Fibroblast of the conjunctiva (primary cell): ENCODE measurements around the gene TBX10.
"Not testable (repeated sequence)": the region's sequence is repeated elsewhere in the genome, so short reads cannot be mapped to it uniquely, and the experiment has no call there.

Source experiments
- DNase-seq: peaks from one replicate; pipeline ENCODE4 v3.0.0-alpha.2; 2010; ENCODE audit warnings: low read depth

TBX10 gene

GRCh38 chr11:67645521-67646461 is 6.2 kb upstream of the TBX10 start:
- no peak for DNase-seq

DNA sequence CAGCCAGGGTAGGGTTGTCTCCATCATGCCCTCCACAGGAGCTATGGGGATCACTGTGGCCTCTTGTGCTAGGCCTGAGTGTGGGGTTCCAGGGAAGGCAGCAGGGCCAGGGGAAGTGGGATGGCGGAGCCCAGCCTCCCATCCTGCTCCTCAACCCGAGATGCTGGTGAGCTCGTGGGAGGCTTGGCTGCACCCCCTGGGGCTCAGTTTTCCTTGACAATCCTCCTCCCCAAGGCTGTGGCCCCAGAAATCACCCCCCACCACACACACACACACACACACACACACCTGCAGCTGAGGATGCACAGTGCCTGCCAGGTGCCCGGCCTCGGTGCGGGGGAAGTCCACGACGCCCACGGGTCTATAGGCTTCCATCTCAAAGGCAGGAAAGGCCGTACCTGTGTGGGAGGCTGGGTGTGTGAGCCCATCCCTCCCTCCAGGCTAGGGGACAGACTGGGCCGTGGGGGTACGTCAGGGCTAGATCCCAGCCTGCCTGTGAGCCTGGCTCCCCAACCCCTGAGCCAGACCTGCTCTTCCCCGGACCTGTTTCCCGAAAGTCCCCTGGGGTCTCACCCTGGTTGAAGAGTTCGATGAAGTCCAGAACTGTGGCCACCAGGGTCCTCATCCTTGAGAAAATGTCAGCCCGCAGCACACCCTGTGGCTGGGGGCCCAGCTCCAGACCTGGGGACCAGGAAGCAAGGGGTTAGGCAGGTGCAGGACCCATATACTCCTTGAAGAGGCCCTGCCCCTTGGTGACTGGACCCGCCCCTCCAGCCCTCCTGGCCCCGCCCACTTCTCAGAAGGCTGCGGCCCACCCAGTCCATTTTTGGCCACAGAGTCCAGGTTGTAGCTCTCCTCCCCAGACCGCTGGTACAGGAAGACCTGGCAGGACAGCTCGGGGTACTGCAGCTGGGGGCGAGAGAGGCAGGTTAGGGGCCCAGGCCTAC is 5.2 kb upstream of the TBX10 start:
- DNase-seq: no peak

DNA sequence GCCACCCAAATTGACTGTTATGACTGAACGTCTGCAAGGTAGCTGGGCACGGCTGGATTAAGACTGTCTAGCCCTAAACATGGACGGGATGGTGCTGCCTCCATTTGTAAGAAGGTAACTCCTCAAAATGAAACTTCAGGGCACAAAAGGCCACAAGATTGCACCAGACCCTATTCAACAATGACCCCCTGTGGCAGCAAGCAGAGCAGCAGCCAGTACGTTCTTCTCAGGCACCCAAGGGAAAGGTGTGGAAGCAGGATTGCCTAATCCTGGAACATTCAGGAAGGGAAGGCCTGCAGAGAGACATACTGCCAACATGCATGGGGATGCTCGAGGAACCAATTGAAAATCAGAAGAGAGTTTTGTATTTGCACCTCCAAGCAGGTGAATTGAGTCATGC is 4.5 kb upstream of the TBX10 start:
- DNase-seq: no peak

DNA sequence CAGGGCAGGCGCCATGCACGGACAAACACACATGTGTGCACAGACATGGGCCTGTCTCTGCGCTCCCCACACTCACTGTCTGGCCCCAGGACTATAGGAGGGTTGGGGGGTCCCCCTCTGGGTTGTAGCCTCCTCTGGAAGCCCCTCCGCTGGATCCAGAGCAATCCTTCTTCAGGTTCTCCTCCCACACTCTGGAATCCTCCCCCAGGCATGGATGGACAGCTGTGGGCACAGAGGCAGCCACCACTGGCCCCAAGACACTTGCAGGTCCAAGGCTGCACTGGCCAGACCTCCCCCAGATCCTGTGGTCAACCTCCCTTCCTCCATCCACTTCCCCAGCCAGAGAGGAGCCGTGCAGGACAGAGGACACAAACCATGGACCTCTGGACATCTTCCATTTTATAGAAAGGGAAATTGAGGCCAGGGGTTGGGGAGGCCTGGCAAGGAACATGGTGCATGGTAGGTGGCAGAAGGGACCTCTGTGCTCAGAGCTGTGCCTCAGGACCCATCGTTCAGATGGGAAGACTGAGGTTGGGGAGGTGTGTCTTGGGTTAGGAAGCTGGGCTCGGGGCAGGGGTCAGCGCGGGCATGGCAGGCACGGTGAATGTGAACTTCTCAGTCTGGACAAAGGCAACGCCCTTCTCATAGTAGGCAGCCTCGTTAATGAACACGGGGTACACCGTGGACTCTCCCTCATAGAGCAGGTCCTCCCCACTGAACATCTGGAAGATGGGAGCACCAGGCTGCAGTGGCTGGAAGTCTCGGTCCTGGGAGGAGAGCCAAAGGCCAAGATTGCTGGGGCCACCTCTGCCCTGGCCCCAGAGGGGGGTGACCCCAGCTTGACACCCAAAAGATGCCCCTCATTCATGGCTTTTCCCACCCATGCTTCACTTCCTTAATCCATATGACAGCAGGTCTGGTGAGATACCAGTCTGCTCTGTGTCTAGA is 2.9 kb upstream of the TBX10 start:
- DNase-seq: no peak

DNA sequence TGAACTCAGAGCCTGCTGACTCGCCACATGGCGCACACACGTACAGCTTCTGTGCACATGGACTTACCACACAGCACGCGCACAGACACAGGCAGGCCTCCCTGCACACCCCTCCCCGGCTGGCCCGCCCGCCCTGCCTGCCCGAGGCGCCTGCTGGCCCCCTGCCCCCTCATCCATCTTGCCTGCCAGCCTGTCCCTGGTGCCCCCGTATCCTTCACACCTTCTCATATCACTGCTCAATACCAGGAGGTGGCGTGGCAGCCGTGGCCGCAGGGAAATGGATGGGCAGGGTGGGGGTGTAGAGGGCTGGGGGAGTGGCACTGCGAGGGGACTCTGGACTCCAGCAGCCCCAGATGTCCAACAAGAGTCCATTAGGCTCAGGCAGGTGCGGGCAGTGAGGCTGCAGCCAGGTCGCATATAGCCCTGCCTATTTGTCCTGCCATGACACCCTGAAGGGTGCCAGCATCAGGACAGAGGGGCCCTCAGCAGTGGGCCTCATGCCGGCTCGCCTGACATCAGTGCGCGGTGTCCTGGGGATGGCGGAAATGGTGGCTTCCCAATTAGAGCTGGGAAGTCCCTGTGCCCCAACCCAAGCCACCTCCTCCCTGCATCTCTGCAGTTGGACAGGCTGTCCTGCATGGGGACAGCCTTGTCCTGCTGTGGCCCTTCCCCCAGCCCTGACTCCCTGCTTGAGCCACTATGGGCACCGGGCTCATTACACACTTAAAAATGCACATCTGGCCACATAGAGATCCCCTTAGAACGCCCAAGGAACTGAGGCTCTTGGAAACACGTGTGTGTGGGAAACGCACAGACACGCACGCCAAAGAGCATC is 2.0 kb upstream of the TBX10 start:
- no peak for DNase-seq

- no peak for DNase-seq
These were observed 1.3 kb upstream of the TBX10 start for GRCh38 chr11:67640758-67641337.

- DNase-seq: no peak
These were observed 626 bp upstream of the TBX10 start for GRCh38 chr11:67640021-67640757.

DNA sequence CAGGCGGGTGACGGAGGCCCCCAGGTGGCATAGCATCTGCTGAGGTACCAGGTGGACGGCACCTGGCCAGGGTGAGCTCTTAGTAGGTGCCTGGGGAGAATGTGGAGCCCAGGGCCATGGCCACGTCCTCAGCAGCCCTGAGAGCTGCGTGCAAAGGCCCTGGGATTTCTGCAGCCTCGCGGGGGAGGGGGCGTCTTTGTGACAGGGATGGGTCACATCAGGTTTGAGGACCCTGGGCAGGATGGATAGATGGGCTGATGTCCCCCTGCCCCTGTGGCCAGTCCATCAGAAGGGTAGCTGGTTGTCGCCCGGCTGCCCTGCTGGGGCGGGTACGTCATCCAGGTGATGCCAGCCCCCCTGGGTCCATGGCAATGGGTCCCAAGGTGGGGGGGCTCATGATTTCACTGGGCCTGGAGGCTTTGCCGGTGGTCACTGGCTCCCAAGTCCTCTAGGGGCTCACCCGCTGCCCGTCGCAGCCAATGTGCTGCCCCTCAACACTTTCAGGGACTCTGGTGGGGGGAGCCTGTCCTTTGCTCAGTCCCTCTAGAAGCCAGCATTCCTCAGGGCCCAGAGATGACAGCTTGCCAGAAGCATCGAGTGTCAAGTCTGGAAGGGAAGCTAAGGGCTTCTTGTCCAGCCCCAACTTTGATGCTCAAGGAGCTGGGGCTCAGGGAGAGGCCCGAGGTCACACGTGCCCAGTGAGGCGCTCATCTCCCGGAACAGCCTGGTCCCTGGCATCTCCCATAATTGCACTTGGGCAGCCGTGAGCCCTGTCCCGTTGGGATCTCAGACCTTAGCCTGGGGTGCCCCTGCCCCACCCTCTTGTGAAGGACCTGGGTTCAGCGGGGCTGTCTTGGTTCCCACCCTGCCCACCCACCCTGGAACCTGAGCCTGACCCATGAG is 777 bp downstream of the TBX10 start:
- DNase-seq: no peak

DNA sequence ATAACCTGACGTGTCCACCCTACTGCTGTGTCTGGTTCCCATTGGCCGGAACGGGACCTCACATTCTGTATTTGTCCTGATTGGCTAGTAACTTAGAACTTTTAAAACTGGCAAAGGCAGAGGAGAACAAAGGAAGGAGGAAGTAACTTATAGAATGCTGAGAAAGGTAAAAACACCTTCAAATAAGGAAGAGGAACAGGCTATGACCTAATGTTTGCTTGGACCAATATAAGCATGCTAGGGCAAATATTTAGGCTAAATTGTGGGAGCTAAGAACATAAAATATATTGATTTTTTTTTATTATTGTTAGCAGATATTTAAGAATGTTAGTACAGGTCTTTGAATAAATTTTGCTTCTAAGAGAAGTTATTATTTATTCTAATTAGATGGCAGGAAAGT is 2.1 kb downstream of the TBX10 start:
- not testable (repeated sequence) for DNase-seq

DNA sequence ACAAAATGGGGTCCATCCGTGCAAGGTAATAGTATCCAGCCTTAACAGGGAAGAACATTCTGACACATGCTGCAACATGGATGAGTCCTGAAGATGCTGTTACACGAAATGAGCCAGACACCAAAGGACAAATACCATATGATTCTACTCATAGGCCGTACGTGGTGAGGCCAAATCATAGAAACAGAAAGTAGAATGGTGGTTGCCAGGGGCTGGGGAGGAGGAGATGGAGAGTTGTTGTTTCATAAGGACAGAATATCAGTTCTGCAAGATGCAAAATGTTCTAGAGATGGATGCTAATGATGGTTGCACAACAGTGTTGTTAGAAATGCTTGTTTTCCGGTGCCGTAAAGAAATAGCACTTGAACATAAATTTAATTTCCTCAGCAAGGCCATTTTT is 2.6 kb downstream of the TBX10 start:
- DNase-seq: no peak

GRCh38 chr11:67635231-67635521 is 4.4 kb downstream of the TBX10 start:
- no peak for DNase-seq

GRCh38 chr11:67634366-67635230 is 5.0 kb downstream of the TBX10 start:
- DNase-seq: no peak

DNA sequence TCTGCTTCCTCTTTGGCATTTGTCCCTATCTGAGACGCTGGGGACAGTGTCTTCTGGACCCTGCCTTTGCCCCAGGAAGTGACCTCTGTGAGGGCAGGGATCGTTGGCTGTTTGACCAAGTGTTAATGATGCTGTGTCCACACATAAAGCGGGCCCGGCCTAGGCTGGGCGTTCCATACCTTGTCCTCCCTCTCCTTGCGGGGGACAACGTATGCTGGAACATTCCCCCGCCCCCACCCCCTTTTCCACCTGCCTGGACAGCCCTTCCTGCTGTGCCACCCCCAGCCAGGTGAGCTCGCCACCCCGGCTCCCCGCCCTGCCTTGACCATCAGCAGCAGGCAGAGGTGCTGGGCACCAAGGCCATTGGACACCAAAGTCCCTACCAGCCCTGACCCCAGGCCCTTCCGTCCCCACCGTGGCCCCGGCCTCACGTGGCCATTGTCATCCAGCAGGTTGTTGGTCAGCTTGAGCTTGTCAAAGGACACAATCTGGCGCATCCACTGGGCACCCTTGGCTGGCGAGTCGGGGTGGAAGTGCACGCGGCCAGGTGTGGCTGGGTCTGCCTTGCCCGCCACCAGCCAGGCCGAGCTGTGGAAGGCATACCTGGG is 5.7 kb downstream of the TBX10 start:
- no peak for DNase-seq

DNA sequence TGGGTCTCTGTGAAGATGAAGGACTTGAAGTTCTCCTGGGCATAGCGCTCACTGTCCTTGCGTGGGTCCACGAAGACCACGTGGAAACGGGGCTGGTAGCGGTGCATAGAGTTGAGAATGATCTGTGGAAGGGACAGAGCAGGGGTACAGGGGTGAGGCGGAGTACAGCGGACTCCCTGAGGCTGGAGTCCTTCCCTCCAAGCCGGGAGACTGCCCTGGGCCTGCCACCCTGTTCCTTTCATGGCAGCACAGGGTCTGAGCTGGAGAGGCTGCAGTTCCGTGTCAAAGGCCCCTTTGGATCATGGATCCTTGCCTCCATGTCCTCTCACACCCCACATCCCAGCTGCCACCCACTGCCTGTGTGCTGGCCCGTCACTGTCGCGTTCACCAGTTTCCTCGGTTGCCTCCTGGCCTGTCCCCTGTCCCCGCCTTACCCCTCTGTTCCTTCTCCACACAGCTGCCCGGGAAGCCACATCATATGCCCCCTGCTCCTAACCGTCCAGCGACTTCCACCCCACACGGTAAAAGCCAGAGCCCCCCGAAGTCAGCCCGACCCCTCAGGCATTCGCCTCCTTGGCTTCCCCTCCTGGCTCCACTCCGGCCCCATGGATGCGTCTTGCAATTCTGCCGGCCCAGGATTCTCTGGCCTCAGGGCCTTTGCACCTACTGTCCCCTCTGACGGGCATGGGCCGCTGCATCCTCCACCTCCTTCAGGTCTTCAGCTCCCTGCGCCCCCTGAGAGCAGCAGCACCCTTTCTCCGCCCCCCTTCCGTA is 6.4 kb downstream of the TBX10 start:
- no peak for DNase-seq

DNA sequence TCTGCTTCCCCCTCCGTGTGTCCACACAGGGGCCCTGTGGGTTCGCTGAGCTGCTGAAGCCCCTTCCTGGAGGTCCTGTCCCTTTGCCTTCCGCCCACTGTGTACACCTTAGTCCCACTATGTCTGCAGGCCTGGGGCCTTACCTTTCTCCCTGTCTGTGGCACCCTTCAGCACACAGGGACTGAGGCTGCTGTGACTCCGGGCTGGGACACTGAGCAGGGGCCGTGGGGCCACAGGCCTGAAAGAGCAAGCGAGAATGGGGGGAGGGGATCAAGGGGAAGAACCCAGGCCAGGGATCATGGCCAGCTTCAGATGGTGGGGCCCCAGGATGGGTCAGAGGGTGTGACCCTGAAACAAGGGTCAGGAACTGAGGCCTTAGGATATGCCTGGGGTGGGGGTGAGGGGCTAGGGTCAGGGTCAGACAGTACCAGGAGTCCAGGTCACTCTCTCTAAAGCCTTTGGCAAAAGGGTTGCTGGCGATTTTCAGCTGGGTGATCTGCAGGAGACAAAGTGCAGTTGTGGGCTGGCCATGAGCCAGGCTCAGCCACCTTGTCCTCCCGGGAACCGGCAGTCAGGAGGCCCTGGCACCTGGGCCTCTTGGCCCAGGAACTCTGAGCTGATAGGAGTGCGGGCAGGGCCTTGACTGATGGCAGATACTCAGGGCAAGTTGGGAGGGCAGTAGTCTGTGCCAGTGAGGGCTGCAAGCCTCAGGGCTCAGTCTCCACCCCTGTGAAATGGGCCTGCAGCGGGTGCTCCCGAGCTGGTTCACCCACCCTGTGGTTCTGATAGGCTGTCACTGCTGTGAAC is 7.2 kb downstream of the TBX10 start:
- no peak for DNase-seq

GRCh38 chr11:67631853-67632174 is 7.7 kb downstream of the TBX10 start:
- DNase-seq: no peak
